ENCODE data around the gene TSR1.

- TF ChIP-seq EP300 (IDR thresholded peaks at IDR 0.05), result no peak
- TF ChIP-seq CTCF (IDR thresholded peaks at IDR 0.05), result no peak
These were observed 58.7 kb downstream of the TSR1 start for GRCh38 chr17:2277429-2278170.

Measured in ovary (tissue), 3 donors.